IPS-15b (cell line): ENCODE results near the gene OR3A3.
"Not testable (repeated sequence)": the region's sequence is repeated elsewhere in the genome, so short reads cannot be mapped to it uniquely, and the experiment has no call there.

Experiments
- H3K27me3 ChIP-seq: one replicate; pipeline ENCODE4 v1.6.1; 2013; ENCODE audit warnings: low read length; ENCODE audit not compliant: control insufficient read depth, insufficient read depth
- H3K36me3 ChIP-seq: one replicate; pipeline ENCODE4 v1.6.1; 2013; ENCODE audit warnings: low read length; ENCODE audit not compliant: control insufficient read depth, insufficient read depth
- H3K4me1 ChIP-seq: one replicate; pipeline ENCODE4 v1.6.1; 2013; ENCODE audit warnings: mild to moderate bottlenecking, low read length; ENCODE audit not compliant: control insufficient read depth, insufficient read depth
- H3K4me3 ChIP-seq: one replicate; pipeline ENCODE4 v1.5.1; 2013; ENCODE audit warnings: low read depth, low read length
- H3K9ac ChIP-seq: one replicate; pipeline ENCODE4 v1.6.1; 2013; ENCODE audit warnings: low read depth, mild to moderate bottlenecking, low read length
- H3K9me3 ChIP-seq: one replicate; pipeline ENCODE4 v1.6.1; 2013; ENCODE audit warnings: mild to moderate bottlenecking, low read length; ENCODE audit not compliant: control insufficient read depth, insufficient read depth

Gene OR3A3

GRCh38 chr17:3415610-3416009 lies 4.4 kb downstream of the OR3A3 start:
- H3K9me3 ChIP-seq: no peaks in the 10 kb centered on the region
- H3K4me3 ChIP-seq: no peak overlapping the region
- H3K36me3 ChIP-seq: no peaks in the 10 kb centered on the region
- H3K4me1 ChIP-seq: no peaks in the 10 kb centered on the region
- H3K27me3 ChIP-seq: no peaks in the 10 kb centered on the region
- H3K9ac ChIP-seq: no peak overlapping the region

DNA sequence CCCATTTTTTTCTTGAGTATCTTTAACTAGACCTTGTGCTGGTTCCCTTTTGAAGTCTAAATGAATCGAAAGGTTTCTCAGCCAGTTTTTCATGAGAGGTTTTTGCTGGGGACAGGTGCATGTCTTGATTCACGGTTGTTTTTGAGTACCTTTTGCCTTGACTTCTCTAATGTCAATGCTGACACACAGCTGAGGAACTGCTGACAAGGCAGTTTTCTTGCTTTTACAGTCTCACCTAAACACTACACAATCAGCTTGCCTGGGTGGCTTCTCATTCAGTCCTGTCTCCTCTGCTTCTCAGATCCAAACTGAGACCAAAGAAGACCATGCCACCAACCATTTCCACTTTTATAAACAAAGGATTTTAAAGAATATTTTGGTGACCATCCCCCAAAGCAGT lies 7.1 kb downstream of the OR3A3 start:
- no peaks in the 10 kb centered on the region for H3K9me3 ChIP-seq
- H3K9ac ChIP-seq: no peak overlapping the region
- no peaks in the 10 kb centered on the region for H3K4me1 ChIP-seq
- H3K36me3 ChIP-seq: no peaks in the 10 kb centered on the region
- no peak overlapping the region for H3K4me3 ChIP-seq
- no peaks in the 10 kb centered on the region for H3K27me3 ChIP-seq

DNA sequence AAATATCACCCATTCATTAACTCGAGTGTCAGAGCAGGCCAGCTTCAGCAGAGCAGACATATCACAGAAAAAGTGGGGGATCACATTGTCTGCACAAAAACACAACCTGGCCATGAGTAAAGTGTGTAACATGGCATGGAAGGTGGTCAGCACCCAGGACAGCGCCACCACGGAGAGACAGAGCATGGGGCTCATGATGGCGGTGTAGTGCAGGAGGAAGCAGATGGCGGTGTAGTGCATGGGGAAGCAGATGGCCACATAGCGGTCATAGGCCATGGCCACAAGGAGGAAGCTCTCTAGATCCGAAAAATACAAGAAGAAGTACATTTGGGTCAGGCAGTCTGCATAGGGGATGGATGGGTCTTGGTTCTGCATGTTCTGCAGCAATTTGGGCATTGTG lies 22.0 kb downstream of the OR3A3 start:
- H3K27me3 ChIP-seq, H3K9ac ChIP-seq, H3K9me3 ChIP-seq, H3K4me3 ChIP-seq, H3K36me3 ChIP-seq, H3K4me1 ChIP-seq: not testable (repeated sequence)

- H3K4me3 ChIP-seq: no peak within 1 kb of the TSS
- no peaks in the 10 kb centered on the region for H3K4me1 ChIP-seq
- no peak within 1 kb of the TSS for H3K9ac ChIP-seq
- H3K9me3 ChIP-seq: no peaks in the 10 kb centered on the region
- H3K27me3 ChIP-seq: no peaks in the 10 kb centered on the region
- no peaks in the 10 kb centered on the region for H3K36me3 ChIP-seq
Measured at GRCh38 chr17:3433741-3434140, 22.6 kb downstream of the OR3A3 start, which contains the start of gene OR1E2. TSS of gene OR1E2 (minus strand) at chr17:3433841. CDS start at chr17:3433841, 0 bp downstream.

GRCh38 chr17:3438368-3438767 lies 27.2 kb downstream of the OR3A3 start:
- Histone ChIP-seq H3K36me3 (no peaks in the 10 kb centered on the region), H3K9ac (no peak overlapping the region), H3K4me1 (no peaks in the 10 kb centered on the region), H3K9me3 (no peaks in the 10 kb centered on the region), H3K4me3 (no peak overlapping the region), H3K27me3 (no peaks in the 10 kb centered on the region)

DNA sequence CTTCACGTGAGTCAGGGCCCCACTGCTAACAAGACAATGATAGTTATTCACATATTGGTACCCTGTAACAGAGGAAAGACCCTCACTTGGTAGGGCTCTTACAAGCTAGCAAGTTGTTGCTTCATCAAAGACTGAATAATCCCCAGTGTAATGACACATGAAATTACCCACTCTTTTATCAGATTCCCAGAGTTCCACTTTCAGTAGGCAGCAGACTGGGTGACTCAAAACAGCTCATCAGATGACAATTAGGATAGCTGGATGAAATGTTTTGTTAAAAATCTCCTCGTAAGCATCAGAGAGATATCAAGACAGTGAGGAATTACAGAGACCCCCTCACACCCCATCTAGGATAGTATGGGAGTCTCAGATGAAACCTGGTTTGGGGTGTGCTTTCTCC lies 29.3 kb downstream of the OR3A3 start:
- no peaks in the 10 kb centered on the region for H3K27me3 ChIP-seq
- no peak overlapping the region for H3K4me3 ChIP-seq
- no peak overlapping the region for H3K9ac ChIP-seq
- no peaks in the 10 kb centered on the region for H3K36me3 ChIP-seq
- no peaks in the 10 kb centered on the region for H3K4me1 ChIP-seq
- H3K9me3 ChIP-seq: no peaks in the 10 kb centered on the region

- no peaks in the 10 kb centered on the region for H3K27me3 ChIP-seq
Measured at GRCh38 chr17:3447625-3448024, 36.5 kb downstream of the OR3A3 start.

GRCh38 chr17:3448059-3448665 lies 37.0 kb downstream of the OR3A3 start:
- no peaks in the 10 kb centered on the region for H3K27me3 ChIP-seq
- H3K4me3 ChIP-seq: no peak overlapping the region

More at GRCh38 chr17:3447625-3448024, 36.5 kb downstream of the OR3A3 start:
- Histone ChIP-seq H3K4me1 (no peaks in the 10 kb centered on the region), H3K4me3 (no peak overlapping the region), H3K9me3 (no peaks in the 10 kb centered on the region), H3K9ac (no peak overlapping the region), H3K36me3 (no peaks in the 10 kb centered on the region)

GRCh38 chr17:3466355-3466754 lies 55.2 kb downstream of the OR3A3 start:
- not testable (repeated sequence) for H3K9ac ChIP-seq, H3K4me3 ChIP-seq, H3K27me3 ChIP-seq, H3K9me3 ChIP-seq, H3K36me3 ChIP-seq, H3K4me1 ChIP-seq

More at GRCh38 chr17:3448059-3448665, 37.0 kb downstream of the OR3A3 start:
- Histone ChIP-seq H3K4me1 (no peaks in the 10 kb centered on the region), H3K36me3 (no peaks in the 10 kb centered on the region), H3K9me3 (no peaks in the 10 kb centered on the region), H3K9ac (no peak overlapping the region)

- Histone ChIP-seq H3K4me1 (no peaks in the 10 kb centered on the region), H3K4me3 (no peak overlapping the region), H3K9ac (no peak overlapping the region), H3K27me3 (no peaks in the 10 kb centered on the region), H3K36me3 (no peaks in the 10 kb centered on the region), H3K9me3 (no peaks in the 10 kb centered on the region)
Measured at GRCh38 chr17:3469529-3469928, 58.4 kb downstream of the OR3A3 start.

DNA sequence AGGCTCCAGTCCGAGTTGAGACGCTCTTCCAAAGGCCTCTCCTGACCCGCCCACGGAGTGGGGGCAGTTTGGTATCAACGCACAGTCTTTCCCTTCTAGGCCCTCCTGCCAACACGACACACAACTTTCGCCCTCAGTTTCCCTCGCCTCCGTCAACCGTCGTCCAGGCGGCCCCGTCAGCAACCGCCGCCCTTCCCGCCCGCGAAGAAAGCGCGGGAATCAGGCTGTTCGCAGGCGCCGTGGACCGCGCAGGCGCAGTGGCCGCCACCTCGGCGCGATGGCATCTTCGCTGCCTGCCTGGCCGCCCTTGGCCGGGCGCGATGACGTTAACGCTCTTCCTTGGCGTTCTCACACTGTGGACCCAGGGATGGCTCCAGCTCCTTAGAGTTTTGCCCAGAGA lies 60.4 kb downstream of the OR3A3 start, which contains the start of gene SPATA22:
Gene SPATA22, minus strand, starts transcription at position 221 of the 400 bp plus-strand sequence. CDS start 2,494 bp downstream, outside the sequence.
- no peaks in the 10 kb centered on the region for H3K9me3 ChIP-seq
- H3K27me3 ChIP-seq: no peaks in the 10 kb centered on the region
- H3K9ac ChIP-seq: no peak within 1 kb of the TSS
- no peak within 1 kb of the TSS for H3K4me3 ChIP-seq
- H3K36me3 ChIP-seq: no peaks in the 10 kb centered on the region
- peaks cover 6% of the 10 kb centered on the region for H3K4me1 ChIP-seq

DNA sequence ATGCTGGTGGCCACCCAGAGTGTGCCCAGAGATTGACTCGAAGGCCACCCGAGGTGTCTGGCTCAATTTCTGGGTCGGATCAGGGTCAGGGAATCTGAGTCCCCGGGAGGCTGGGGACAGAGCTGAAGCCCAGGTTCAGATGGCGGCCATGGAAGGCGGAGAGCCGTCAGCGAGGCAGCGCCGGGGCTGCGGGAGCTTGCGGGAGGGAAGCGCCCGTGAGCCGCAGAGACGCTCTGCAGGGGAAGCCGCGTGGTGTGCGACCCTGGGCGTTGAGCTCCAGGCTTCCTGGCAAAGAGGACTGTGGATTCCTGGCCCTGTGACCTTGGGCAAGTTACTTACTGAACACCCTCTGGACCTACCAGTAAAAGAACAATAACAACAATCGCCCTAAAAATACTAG lies 61.0 kb downstream of the OR3A3 start:
- Histone ChIP-seq H3K27me3 (no peaks in the 10 kb centered on the region), H3K4me3 (no peak overlapping the region), H3K9me3 (no peaks in the 10 kb centered on the region), H3K9ac (no peak overlapping the region), H3K36me3 (no peaks in the 10 kb centered on the region), H3K4me1 (peaks cover 6% of the 10 kb centered on the region)
